GM18868 (cell line): Measurements from ENCODE around the gene OPN1MW.
"Not testable (repeated sequence)": the region's sequence is repeated elsewhere in the genome, so short reads cannot be mapped to it uniquely, and the experiment has no call there.

ENCODE experiments used
- ATAC-seq: cut with Tn5 transposase; IDR thresholded peaks from one replicate; pipeline ENCODE4 v1.9.1; 2021; ENCODE audit warnings: mild to moderate bottlenecking, moderate library complexity; ENCODE audit not compliant: unreplicated experiment

OPN1MW gene

DNA sequence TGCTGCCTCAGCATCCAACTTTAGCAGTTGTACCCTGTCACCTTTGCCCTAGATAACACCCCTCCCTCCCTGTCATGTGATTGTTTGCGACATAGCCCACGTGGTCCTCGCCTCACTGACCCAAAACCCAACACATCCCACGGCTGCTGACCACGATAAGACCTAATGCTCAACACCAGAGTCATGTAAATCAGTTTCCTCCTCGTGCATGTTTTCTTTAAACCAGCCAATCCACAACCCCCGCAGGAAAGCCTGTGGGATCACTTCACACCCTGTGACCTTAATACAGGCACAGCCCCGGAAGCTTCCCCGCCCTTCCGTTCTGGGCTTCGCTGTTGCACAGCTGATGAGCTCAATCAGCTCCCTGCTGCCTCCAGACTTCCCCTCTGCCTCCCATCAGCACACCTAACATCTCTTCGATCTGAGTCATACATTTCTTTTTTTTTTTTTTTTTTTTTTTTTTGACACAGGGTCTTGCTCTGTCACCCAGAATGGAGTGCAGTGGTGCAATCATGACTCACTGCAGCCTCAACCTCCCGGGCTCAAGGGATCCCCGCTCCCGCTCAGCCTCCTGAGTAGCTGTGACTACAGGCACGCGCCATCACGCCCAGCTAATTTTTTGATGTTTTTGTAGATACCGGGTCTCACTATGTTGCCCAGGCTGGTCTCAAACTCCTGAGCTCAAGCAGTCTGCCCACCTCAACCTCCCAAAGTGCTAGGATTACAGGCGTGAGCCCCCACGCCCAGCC is 27.4 kb downstream of the OPN1MW start:
- not testable (repeated sequence) for ATAC-seq

GRCh38 chrX:154211057-154211456 is 28.7 kb downstream of the OPN1MW start:
- not testable (repeated sequence) for ATAC-seq

GRCh38 chrX:154211499-154211898 is 29.1 kb downstream of the OPN1MW start:
- not testable (repeated sequence) for ATAC-seq

DNA sequence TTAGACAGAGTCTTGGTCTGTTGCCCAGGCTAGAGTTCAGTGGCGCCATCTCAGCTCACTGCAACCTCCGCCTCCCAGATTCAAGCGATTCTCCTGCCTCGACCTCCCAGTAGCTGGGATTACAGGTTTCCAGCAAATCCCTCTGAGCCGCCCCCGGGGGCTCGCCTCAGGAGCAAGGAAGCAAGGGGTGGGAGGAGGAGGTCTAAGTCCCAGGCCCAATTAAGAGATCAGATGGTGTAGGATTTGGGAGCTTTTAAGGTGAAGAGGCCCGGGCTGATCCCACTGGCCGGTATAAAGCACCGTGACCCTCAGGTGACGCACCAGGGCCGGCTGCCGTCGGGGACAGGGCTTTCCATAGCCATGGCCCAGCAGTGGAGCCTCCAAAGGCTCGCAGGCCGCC is 37.1 kb downstream of the OPN1MW start, which contains the start of gene OPN1MW2:
OPN1MW2 (plus strand) TSS at position 301 of the 400 bp plus-strand sequence; CDS start at position 361, 60 bp downstream.
- not testable (repeated sequence) for ATAC-seq

DNA sequence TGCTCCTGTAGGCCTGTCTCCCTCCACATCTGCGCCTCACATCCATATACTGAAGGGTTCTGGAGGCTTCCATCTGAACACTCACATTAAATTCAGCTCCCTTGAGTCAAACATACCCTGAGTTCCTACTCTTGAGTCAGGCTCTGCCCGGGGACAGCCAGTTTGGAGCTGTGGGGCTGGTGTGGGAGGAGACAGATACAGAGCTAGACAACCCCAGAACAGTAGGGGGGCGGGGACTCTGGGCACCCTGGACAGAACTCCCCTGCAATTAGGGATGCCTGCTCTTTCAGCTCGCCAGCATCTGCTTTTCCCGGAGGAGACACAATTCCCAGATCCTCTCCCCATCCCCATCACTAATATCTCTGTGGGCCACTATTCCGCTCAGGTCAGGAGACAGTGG is 42.9 kb downstream of the OPN1MW start:
- ATAC-seq = not testable (repeated sequence)

- ATAC-seq = not testable (repeated sequence)
These were observed 44.3 kb downstream of the OPN1MW start for GRCh38 chrX:154226706-154227105.

DNA sequence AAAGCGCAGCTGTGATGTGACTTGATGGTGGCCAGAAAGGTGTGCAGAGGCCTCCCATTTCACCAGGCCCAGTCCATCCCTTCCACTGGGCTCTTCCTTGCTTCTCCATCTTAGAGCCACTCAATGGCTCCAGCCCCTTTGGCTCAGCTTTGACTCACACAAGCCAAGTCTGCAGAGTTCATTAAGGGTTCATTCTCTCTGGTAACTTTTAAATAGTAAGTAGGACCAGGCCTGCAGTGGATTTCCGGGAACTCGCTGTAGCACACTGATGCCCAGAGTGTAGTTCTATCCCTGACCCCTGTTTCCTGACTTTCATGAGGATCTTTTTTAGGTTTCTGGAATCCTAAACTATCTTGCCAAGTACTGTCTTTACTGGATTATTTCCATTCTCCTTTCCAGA is 49.0 kb downstream of the OPN1MW start:
- not testable (repeated sequence) for ATAC-seq

- not testable (repeated sequence) for ATAC-seq
These were observed 51.2 kb downstream of the OPN1MW start for GRCh38 chrX:154233620-154234019.

DNA sequence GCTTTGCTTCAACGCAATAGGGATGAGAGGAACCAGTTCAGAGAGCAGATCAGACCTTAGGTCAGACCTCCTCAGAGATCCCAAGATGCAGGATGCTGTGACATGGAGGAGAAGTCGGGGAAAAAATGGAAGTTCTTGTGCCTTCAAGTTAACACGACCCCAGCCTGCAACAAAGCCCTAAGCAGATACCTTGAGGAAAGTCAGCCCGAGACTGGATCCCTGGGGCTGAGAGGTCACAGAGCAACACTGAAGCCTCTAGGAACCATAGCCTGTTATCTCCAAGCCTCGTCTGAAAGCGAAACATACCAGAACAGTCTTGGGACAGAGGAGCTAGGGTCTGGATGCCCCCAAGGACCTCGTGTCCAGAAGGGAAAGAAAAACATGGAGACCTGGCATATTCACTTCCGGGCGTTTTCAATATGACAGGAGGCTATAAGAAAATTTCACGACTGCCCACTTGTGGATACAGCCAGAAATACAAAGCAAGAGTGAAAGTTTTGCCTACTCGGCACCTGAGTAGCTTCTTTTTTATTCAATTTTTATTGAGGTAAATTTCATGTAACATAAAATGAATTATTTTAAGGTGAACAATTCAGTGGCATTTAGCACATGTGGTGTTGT is 56.7 kb downstream of the OPN1MW start:
- not testable (repeated sequence) for ATAC-seq

DNA sequence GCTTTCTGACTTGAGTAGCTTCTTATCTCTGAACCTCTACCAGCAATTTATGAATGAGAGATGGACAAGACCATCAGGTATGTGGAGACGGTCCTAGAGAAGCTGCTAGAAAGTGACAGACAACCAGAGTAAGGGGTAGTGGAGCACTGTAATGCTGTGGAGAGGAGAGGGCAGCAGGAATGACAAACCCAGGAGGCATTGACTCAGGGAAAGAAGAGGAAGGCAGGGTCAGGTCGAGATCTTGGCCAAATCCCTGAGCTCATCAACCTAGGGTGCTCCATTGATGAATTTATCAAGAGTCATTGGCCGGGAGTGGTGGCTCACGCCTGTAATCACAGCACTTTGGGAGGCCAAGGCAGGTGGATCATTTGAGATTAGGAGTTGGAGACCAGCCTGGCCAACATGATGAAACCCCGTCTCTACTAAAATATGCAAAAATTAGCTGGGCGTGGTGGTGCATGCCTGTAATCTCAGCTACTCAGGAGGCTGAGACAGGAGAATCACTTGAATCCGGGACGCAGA is 57.6 kb downstream of the OPN1MW start:
- ATAC-seq = not testable (repeated sequence)
